ENCODE data around the gene PTPRB. TPM values are rescaled to one million over a fixed set of nuclear protein-coding genes. Genes with fewer than 3 reads are reported as not detected.

The PTPRB gene
- polyA plus RNA-seq, 3 donors = not detected

DNA sequence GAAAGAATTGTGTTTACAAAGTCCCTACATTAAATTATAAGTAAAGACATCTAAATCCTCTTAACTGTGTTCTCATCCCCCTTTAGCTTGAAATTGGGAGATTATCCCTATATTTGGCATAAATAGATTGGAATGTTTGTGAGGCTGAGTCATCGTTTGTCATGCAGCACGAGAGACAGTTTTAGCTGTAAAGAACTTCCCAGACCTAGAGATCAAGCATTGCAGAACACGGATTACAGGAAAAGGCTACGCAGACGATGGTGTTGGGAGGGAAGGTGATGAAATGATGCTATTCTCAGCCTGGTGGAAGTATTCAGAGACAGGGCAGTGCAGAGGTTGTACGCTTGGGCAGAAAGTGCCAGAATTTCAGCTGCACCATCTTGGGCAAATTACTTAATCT, 93.8 kb downstream of the PTPRB start:
- Mint-ChIP-seq H3K9me3 (peaks cover 0 to 2% (median 0%) of the 10 kb centered on the region in 7 donors), H3K4me1 (no peaks in the 10 kb centered on the region), H3K27ac (no peak overlapping the region), H3K36me3 (no peaks in the 10 kb centered on the region), H3K4me3 (no peak overlapping the region), H3K27me3 (ENCODE audit: low read depth in 3 of 3) (peaks cover 1 to 3% (median 3%) of the 10 kb centered on the region in 3 donors)
- Histone ChIP-seq H3K27ac (ENCODE audit: low read depth in 1 of 2, low read length in 2 of 2) (no peak overlapping the region), H3K36me3 (replicated peaks in 1 of 2; ENCODE audit: control insufficient read depth in 1 of 2, insufficient read depth in 2 of 2, low read length in 2 of 2) (no peaks in the 10 kb centered on the region), H3K9ac (ENCODE audit: insufficient read depth, low read length, poor library complexity, severe bottlenecking) (no peak overlapping the region), H3K4me3 (replicated peaks in 1 of 3; ENCODE audit: low read depth in 2 of 3, low read length in 3 of 3) (no peak overlapping the region), H3K9me3 (replicated peaks in 1 of 2; ENCODE audit: control insufficient read depth in 1 of 2, insufficient read depth in 1 of 2, low read length in 2 of 2) (no peaks in the 10 kb centered on the region), H3K4me1 (ENCODE audit: control insufficient read depth in 1 of 2, insufficient read depth in 2 of 2, low read length in 2 of 2) (no peaks in the 10 kb centered on the region), H3K4me2 (replicated peaks; ENCODE audit: extremely low read depth, low read length, poor library complexity, severe bottlenecking) (no peak overlapping the region), H3K79me2 (ENCODE audit: insufficient read depth, low read length) (no peaks in the 10 kb centered on the region), H3K27me3 (ENCODE audit: control insufficient read depth in 2 of 2, insufficient read depth in 2 of 2, low read length in 2 of 2) (no peaks in the 10 kb centered on the region), H4K20me1 (ENCODE audit: insufficient read depth, low read length) (no peaks in the 10 kb centered on the region), H2AFZ (ENCODE audit: insufficient read depth, low read depth, low read length, poor library complexity, severe bottlenecking) (no peak overlapping the region)
- TF ChIP-seq, protein P1, sequence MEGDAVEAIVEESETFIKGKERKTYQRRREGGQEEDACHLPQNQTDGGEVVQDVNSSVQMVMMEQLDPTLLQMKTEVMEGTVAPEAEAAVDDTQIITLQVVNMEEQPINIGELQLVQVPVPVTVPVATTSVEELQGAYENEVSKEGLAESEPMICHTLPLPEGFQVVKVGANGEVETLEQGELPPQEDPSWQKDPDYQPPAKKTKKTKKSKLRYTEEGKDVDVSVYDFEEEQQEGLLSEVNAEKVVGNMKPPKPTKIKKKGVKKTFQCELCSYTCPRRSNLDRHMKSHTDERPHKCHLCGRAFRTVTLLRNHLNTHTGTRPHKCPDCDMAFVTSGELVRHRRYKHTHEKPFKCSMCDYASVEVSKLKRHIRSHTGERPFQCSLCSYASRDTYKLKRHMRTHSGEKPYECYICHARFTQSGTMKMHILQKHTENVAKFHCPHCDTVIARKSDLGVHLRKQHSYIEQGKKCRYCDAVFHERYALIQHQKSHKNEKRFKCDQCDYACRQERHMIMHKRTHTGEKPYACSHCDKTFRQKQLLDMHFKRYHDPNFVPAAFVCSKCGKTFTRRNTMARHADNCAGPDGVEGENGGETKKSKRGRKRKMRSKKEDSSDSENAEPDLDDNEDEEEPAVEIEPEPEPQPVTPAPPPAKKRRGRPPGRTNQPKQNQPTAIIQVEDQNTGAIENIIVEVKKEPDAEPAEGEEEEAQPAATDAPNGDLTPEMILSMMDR (IDR thresholded peaks at IDR 0.05) = no peak
- intact Hi-C loops (cut with micrococcal nuclease) = no loop called here
- whole genome bisulfite sequencing (ENCODE audit: insufficient coverage) = 91% methylated on average over 6 of the region's 6 CpGs
- DNase-seq = no peak

DNA sequence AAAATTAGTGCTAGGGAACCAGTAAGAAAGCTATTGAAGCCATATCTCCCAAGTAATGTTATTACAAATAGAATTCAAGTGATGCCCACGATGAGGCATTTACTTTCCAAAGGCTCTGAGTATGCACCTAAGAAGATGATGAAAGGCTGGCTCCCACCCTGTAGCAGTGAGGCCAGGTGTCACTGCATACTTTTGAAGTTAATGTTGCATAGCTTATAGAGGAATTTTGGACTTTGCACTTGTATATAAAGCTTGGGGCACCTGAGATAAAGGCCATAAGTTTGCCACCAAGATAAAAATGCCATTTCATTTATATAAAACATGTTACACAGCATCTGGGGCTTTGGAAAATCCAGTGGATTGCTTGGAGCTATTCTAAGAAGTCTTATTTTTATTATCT, 96.2 kb downstream of the PTPRB start:
- no peak for DNase-seq
- no peaks in the 10 kb centered on the region for H4K20me1 ChIP-seq (ENCODE audit: insufficient read depth, low read length)
- H3K4me3 ChIP-seq (replicated peaks in 1 of 3; ENCODE audit: low read depth in 2 of 3, low read length in 3 of 3) = no peak overlapping the region
- WGBS (ENCODE audit: insufficient coverage) = no CpG with 5 or more reads among the region's 1 CpG
- no peak overlapping the region for H2AFZ ChIP-seq (ENCODE audit: insufficient read depth, low read depth, low read length, poor library complexity, severe bottlenecking)
- no peaks in the 10 kb centered on the region for H3K79me2 ChIP-seq (ENCODE audit: insufficient read depth, low read length)
- intact Hi-C loops (cut with micrococcal nuclease) = no loop called here
- Mint-ChIP-seq H3K27ac (no peak overlapping the region), H3K27me3 (ENCODE audit: low read depth in 3 of 3) (peaks cover under 1 to 3% (median 1%) of the 10 kb centered on the region in 3 donors), H3K9me3 (peaks cover 0 to 6% (median 4%) of the 10 kb centered on the region in 7 donors), H3K36me3 (no peaks in the 10 kb centered on the region), H3K4me3 (no peak overlapping the region), H3K4me1 (no peaks in the 10 kb centered on the region)
- H3K36me3 ChIP-seq (replicated peaks in 1 of 2; ENCODE audit: control insufficient read depth in 1 of 2, insufficient read depth in 2 of 2, low read length in 2 of 2) = no peaks in the 10 kb centered on the region
- TF ChIP-seq, protein P1 (IDR thresholded peaks at IDR 0.05) = no peak
- no peak overlapping the region for H3K27ac ChIP-seq (ENCODE audit: low read depth in 1 of 2, low read length in 2 of 2)
- no peaks in the 10 kb centered on the region for H3K27me3 ChIP-seq (ENCODE audit: control insufficient read depth in 2 of 2, insufficient read depth in 2 of 2, low read length in 2 of 2)
- no peak overlapping the region for H3K4me2 ChIP-seq (replicated peaks; ENCODE audit: extremely low read depth, low read length, poor library complexity, severe bottlenecking)
- H3K9me3 ChIP-seq (replicated peaks in 1 of 2; ENCODE audit: control insufficient read depth in 1 of 2, insufficient read depth in 1 of 2, low read length in 2 of 2) = no peaks in the 10 kb centered on the region
- no peak overlapping the region for H3K9ac ChIP-seq (ENCODE audit: insufficient read depth, low read length, poor library complexity, severe bottlenecking)
- no peaks in the 10 kb centered on the region for H3K4me1 ChIP-seq (ENCODE audit: control insufficient read depth in 1 of 2, insufficient read depth in 2 of 2, low read length in 2 of 2)
